Spleen (tissue), 11 donors: Measurements from ENCODE around the gene KRTAP12-4. TPM values are rescaled to one million over a fixed set of nuclear protein-coding genes. Genes with fewer than 3 reads are reported as not detected.
A peak's percentile ranks its signal among the peaks of the same experiment; 100 is the strongest.

Experiments used
- DNase-seq: peaks from one replicate; pipeline ENCODE4 v3.0.0-alpha.2; 2020
- H3K27ac ChIP-seq, 8 donors: fragments of 200-600 bp; sonication (generic) in 7 of 8; 1 replicate in 4 of 8; 2 replicates in 4 of 8; pipeline versions ENCODE4 v1.5.0 to v1.8.0; 2016 to 2021; ENCODE audit warnings: inconsistent platforms in 4 of 8, mild to moderate bottlenecking in 4 of 8, moderate library complexity in 1 of 8
- H3K27me3 ChIP-seq, 7 donors: fragments of 200-600 bp; sonication (generic) in 6 of 7; replicated peaks in 1 of 7; 1 replicate in 4 of 7; 2 replicates in 3 of 7; pipeline versions ENCODE4 v1.5.0 to v1.8.0; 2016 to 2021; ENCODE audit warnings: inconsistent platforms in 3 of 7, mild to moderate bottlenecking in 1 of 7
- H3K36me3 ChIP-seq, 6 donors: fragments of 200-600 bp; sonication (generic) in 5 of 6; 1 replicate in 4 of 6; 2 replicates in 2 of 6; pipeline versions ENCODE4 v1.5.0 to v1.8.0; 2016 to 2021; ENCODE audit warnings: inconsistent platforms in 2 of 6
- H3K4me1 ChIP-seq, 6 donors: fragments of 200-600 bp; sonication (generic) in 5 of 6; 1 replicate in 3 of 6; 2 replicates in 3 of 6; pipeline versions ENCODE4 v1.5.0 to v1.8.0; 2016 to 2021; ENCODE audit warnings: inconsistent platforms in 3 of 6
- H3K4me3 ChIP-seq, 8 donors: fragments of 200-600 bp; sonication (generic) in 7 of 8; 1 replicate in 4 of 8; 2 replicates in 4 of 8; pipeline versions ENCODE4 v1.5.0 to v1.8.0; 2016 to 2021; ENCODE audit warnings: inconsistent platforms in 4 of 8, mild to moderate bottlenecking in 4 of 8, moderate library complexity in 2 of 8
- H3K9me3 ChIP-seq, 8 donors: fragments of 200-600 bp; sonication (generic) in 7 of 8; 1 replicate in 4 of 8; 2 replicates in 4 of 8; pipeline versions ENCODE4 v1.5.0 to v1.8.0; 2016 to 2021; ENCODE audit warnings: inconsistent platforms in 4 of 8
- CTCF ChIP-seq, 11 experiments: fragments of 200-600 bp in 7 of 11; fragments of 450-650 bp in 4 of 11; sonication (generic) in 4 of 11; IDR thresholded peaks in 8 of 11; conservative IDR thresholded peaks in 3 of 11; 1 replicate in 7 of 11; 2 replicates in 4 of 11; pipeline versions ENCODE4 v1.4.0 to v1.8.0; 2016 to 2021; ENCODE audit warnings: antibody characterized with exemption in 11 of 11, inconsistent platforms in 4 of 11, mild to moderate bottlenecking in 1 of 11
- POLR2A ChIP-seq, 3 donors: fragments of 450-650 bp; IDR thresholded peaks; one replicate each; pipeline ENCODE4 v1.5.1; 2017; ENCODE audit warnings: antibody characterized with exemption in 3 of 3, mild to moderate bottlenecking in 1 of 3
- POLR2AphosphoS5 ChIP-seq, 3 donors: sonication (generic); formaldehyde crosslinking; IDR thresholded peaks; one replicate each; pipeline ENCODE4 v1.5.1; 2017; ENCODE audit warnings: antibody characterized with exemption in 3 of 3
- WGBS, 5 donors: extraction: QIAGEN DNeasy Blood & Tissue Kit in 3 of 5; methylation state at CpG; one replicate each; pipeline versions ENCODE4 v1.1.5 to v1.1.7; 2013 to 2018; 5-methylcytosine and 5-hydroxymethylcytosine counted together
- intact Hi-C: fragments of 100-400 bp; cut with DNase I; formaldehyde crosslinking; loops from one replicate; pipeline ENCODE4 v1.15.0; 2023; ENCODE audit warnings: low total_unique reads
- polyA plus RNA-seq, 3 donors: library from polyadenylated mRNA; stranded (reverse); fragments of 200-250 nt; gene quantifications; one replicate each; pipeline ENCODE4 v1.2.1, GENCODE V29; 2013
- total RNA-seq, 7 donors: library from RNA; depleted of rRNA in 3 of 7; stranded (reverse); fragments of >200 nt in 3 of 7; fragmentation: NEBNext Ultra II Directional in 4 of 7; extraction: Animal tissue kit (Norgen Biotek cat#: 25700) in 4 of 7; gene quantifications; one replicate each; pipeline versions ENCODE4 v1.1.0 to v1.2.1, GENCODE V29; 2016 to 2021
- donor health status: healthy with polysubstance abuse.
- donor health status: DM: no; HTN: no; CAD: no; lungs with moderate emphysema.
- donor health status: DM: no; HTN: no; CAD: no.
- donor health status: Bipolar disorder and iron deficiency.
- donor health status: healthy.
- donor health status: DM: no; HTN: no; CAD: no.
- donor health status: DM: yes; HTN: yes; CAD: no.

The KRTAP12-4 gene
- total and polyA plus RNA-seq, 10 donors, result not detected

GRCh38 chr21:44653656-44654575 is 543 bp downstream of the KRTAP12-4 start:
- WGBS, 5 donors, result 75 to 84% (median 82%) methylated on average over 17 of the region's 17 CpGs
- Histone ChIP-seq H3K36me3 (no peaks in the 10 kb centered on the region), H3K9me3 (peaks cover 0 to 23% (median 14%) of the 10 kb centered on the region in 8 donors), H3K4me3 (no peak overlapping the region), H3K4me1 (peaks cover 0 to 20% (median 5%) of the 10 kb centered on the region in 6 donors), H3K27ac (peak overlapping the region in 7 of 8 donors; percentile 22 to 80 (median 52)), H3K27me3 (peaks cover 0 to 22% (median 0%) of the 10 kb centered on the region in 7 donors)
- no peak for DNase-seq
- TF ChIP-seq POLR2A (IDR thresholded peaks at IDR 0.05), result no peak
- peak in 2 of 3 donors; percentile 29 to 48 for TF ChIP-seq POLR2AphosphoS5 (IDR thresholded peaks at IDR 0.05)
- no peak for TF ChIP-seq CTCF (IDR thresholded peaks at IDR 0.05 in 8 of 11, conservative IDR thresholded peaks at IDR 0.05 in 3 of 11)
- intact Hi-C loops, result no loop called here

DNA sequence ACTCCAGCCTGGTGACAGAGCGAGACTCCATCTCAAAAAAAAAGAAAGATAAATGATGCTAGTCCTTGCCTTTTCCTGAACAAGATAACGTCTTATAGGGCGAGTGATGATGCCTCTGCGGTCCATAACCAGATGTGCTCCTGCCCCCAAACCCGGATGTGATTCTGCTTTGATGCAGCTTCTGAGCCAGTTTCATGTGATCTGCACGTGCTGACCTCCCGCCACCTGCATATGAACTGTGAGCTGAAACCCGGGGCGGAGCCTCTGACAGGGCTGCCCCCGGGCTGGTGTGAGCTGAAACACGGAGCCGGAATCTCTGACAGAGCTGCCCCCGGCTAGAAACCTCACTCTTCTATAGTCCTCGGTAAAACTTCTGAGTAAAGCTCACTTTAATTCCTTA is 1.3 kb downstream of the KRTAP12-4 start:
- WGBS, 5 donors, result 70 to 80% (median 74%) methylated on average over 14 of the region's 14 CpGs
- Histone ChIP-seq H3K9me3 (peaks cover 0 to 23% (median 14%) of the 10 kb centered on the region in 8 donors), H3K4me3 (no peak overlapping the region), H3K27ac (no peak overlapping the region), H3K27me3 (peaks cover 0 to 24% (median 0%) of the 10 kb centered on the region in 7 donors), H3K4me1 (peaks cover 0 to 12% (median 1%) of the 10 kb centered on the region in 6 donors), H3K36me3 (no peaks in the 10 kb centered on the region)
- no peak for DNase-seq
- TF ChIP-seq CTCF (IDR thresholded peaks at IDR 0.05 in 8 of 11, conservative IDR thresholded peaks at IDR 0.05 in 3 of 11) (no peak), POLR2AphosphoS5 (IDR thresholded peaks at IDR 0.05) (no peak), POLR2A (IDR thresholded peaks at IDR 0.05) (no peak)
- intact Hi-C loops, result no loop called here

DNA sequence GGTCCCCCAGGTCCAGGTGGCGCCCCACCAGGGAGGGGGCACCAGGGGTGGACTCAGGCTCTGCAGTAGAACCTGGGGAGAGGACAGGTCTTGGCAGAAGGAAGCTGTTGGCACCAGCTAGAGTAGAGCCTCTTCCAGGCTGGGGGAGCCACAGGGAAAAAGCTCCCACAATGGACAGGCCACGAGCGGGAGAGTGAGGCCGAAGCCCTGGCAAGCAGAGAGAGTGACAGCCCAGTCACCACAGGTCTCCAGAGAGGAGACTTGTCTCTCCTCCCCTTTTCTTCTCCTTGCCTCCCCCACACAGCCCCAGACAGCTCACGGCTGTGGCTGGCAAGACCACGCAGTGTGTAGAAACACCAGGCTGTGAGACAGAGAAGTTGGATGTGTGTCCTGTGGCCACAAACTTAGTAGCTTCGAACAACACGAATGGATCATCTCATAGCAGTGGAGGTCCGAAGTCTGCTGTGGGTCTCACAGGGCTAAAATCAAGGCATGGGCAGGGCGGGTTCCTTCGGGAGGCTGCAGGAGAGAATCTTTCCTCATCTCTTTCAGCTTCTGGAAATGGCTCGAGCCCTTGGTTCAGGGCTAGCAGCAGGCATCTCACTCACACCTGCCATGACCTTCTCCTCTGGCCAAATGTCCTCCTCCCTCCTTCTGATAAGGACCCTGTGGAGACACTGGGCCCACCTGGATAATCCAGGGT is 3.3 kb downstream of the KRTAP12-4 start:
- no peak for DNase-seq
- Histone ChIP-seq H3K9me3 (peaks cover 0 to 8% (median 5%) of the 10 kb centered on the region in 8 donors), H3K36me3 (no peaks in the 10 kb centered on the region), H3K27me3 (peaks cover 0 to 35% (median 0%) of the 10 kb centered on the region in 7 donors), H3K4me3 (no peak overlapping the region), H3K4me1 (no peaks in the 10 kb centered on the region), H3K27ac (no peak overlapping the region)
- 84 to 91% (median 90%) methylated on average over 12 of the region's 12 CpGs for WGBS, 5 donors
- intact Hi-C loops, result no loop called here
- TF ChIP-seq POLR2A (IDR thresholded peaks at IDR 0.05), result no peak
- no peak for TF ChIP-seq POLR2AphosphoS5 (IDR thresholded peaks at IDR 0.05)
- no peak for TF ChIP-seq CTCF (IDR thresholded peaks at IDR 0.05 in 8 of 11, conservative IDR thresholded peaks at IDR 0.05 in 3 of 11)
